Measurements from ENCODE around the gene PUSL1.

DNA sequence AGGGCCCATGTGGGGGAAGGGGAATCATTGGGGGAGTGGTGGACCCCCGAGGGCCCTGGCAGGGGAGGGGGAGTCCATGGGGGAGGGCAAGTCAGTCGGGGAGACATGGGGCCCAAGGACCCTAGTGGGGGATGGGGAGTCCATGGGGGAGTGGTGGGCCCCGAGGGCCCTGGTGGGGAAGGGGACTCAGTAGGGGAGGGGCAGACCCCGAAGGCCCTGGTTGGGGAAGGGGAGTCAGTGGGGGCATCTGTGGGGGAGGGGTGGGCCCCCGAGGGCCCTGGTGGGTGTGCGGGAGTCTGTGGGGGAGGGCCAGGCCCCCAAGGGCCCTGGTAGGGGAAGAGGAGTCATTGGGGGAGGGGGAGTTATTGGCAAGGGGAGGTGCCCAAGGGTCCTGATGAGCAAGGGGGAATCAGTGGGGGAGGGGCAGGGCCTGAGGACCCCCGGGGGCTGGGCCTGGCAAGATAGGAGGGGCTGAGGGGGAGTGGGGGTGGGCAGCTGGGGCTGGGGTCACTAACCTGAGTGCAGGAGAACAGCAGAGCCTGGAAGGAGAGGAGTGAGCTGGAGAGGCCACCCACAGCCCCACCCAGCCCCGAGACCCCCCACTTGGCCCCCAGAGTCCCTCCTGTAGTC lies 47.9 kb downstream of the PUSL1 start:
- TF ChIP-seq, protein P1, sequence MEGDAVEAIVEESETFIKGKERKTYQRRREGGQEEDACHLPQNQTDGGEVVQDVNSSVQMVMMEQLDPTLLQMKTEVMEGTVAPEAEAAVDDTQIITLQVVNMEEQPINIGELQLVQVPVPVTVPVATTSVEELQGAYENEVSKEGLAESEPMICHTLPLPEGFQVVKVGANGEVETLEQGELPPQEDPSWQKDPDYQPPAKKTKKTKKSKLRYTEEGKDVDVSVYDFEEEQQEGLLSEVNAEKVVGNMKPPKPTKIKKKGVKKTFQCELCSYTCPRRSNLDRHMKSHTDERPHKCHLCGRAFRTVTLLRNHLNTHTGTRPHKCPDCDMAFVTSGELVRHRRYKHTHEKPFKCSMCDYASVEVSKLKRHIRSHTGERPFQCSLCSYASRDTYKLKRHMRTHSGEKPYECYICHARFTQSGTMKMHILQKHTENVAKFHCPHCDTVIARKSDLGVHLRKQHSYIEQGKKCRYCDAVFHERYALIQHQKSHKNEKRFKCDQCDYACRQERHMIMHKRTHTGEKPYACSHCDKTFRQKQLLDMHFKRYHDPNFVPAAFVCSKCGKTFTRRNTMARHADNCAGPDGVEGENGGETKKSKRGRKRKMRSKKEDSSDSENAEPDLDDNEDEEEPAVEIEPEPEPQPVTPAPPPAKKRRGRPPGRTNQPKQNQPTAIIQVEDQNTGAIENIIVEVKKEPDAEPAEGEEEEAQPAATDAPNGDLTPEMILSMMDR (IDR thresholded peaks at IDR 0.05) = no peak
- TF ChIP-seq POLR2AphosphoS5 (IDR thresholded peaks at IDR 0.05) = no peak

All from stomach (tissue), 4 donors.